HepG2 (cell line): ENCODE results near the gene RTBDN. TPM values are rescaled to one million over a fixed set of nuclear protein-coding genes. Genes with fewer than 3 reads are reported as not detected.

Experiments used
- ATF7 ChIP-seq, 2 experiments: fragments of 450-650 bp in 1 of 2; sonication (generic) in 1 of 2; formaldehyde crosslinking in 1 of 2; IDR thresholded peaks; 2 replicates each; pipeline versions ENCODE4 v1.4.0 to v1.6.1; 2016 to 2020; ENCODE audit warnings: antibody characterized with exemption in 1 of 2, mild to moderate bottlenecking in 1 of 2, missing genetic modification reagents in 1 of 2
- CEBPB ChIP-seq: IDR thresholded peaks from 2 replicates; pipeline ENCODE4 v1.6.1; 2011; ENCODE audit warnings: low read depth, low read length, improper control_type of control experiment, borderline replicate concordance
- E2F2 ChIP-seq: sonication (generic); formaldehyde crosslinking; IDR thresholded peaks from 2 replicates; pipeline ENCODE4 v1.4.0; 2020; ENCODE audit warnings: missing genetic modification reagents, borderline replicate concordance
- HMG20B ChIP-seq: conservative IDR thresholded peaks from 2 replicates; pipeline ENCODE4 v1.6.1; 2016; ENCODE audit warnings: missing genetic modification reagents, missing compliant biosample characterization
- HOXA7 ChIP-seq: sonication (generic); formaldehyde crosslinking; IDR thresholded peaks from 2 replicates; pipeline ENCODE4 v1.8.1; 2022; ENCODE audit warnings: mild to moderate bottlenecking, missing genetic modification reagents, moderate library complexity
- IKZF4 ChIP-seq: sonication (generic); formaldehyde crosslinking; IDR thresholded peaks from 2 replicates; pipeline ENCODE4 v1.5.1; 2020; ENCODE audit warnings: borderline replicate concordance, mild to moderate bottlenecking, low read depth, missing genetic modification reagents; ENCODE audit errors: not compliant biosample characterization
- ISL2 ChIP-seq: sonication (generic); formaldehyde crosslinking; IDR thresholded peaks from 2 replicates; pipeline ENCODE4 v1.5.0; 2020; ENCODE audit warnings: missing genetic modification reagents
- JUNB ChIP-seq: sonication (generic); formaldehyde crosslinking; IDR thresholded peaks from 2 replicates; pipeline ENCODE4 v1.8.0; 2022; ENCODE audit warnings: missing genetic modification reagents, mild to moderate bottlenecking, borderline replicate concordance
- KDM3A ChIP-seq: IDR thresholded peaks from 2 replicates; pipeline ENCODE4 v1.6.1; 2018; ENCODE audit warnings: low read depth, missing compliant biosample characterization
- MEIS2 ChIP-seq: sonication (generic); formaldehyde crosslinking; IDR thresholded peaks from 2 replicates; pipeline ENCODE4 v1.9.0; 2021; ENCODE audit warnings: mild to moderate bottlenecking, missing genetic modification reagents
- NFKB2 ChIP-seq: sonication (generic); formaldehyde crosslinking; IDR thresholded peaks from 2 replicates; pipeline ENCODE4 v1.4.0; 2020; ENCODE audit warnings: missing genetic modification reagents, borderline replicate concordance
- NR2F1 ChIP-seq, 2 experiments: fragments of 450-650 bp in 1 of 2; formaldehyde crosslinking in 1 of 2; IDR thresholded peaks; 2 replicates each; pipeline versions ENCODE4 v1.5.0 to v1.6.1; 2016 to 2020; ENCODE audit warnings: mild to moderate bottlenecking in 1 of 2, missing compliant biosample characterization in 1 of 2, missing genetic modification reagents in 1 of 2, moderate library complexity in 1 of 2
- SP1 ChIP-seq, 2 experiments: fragments of 450-650 bp in 1 of 2; sonication (generic) in 1 of 2; formaldehyde crosslinking in 1 of 2; IDR thresholded peaks; 2 replicates each; pipeline versions ENCODE4 v1.4.0 to v1.6.1; 2016 to 2020; ENCODE audit warnings: missing genetic modification reagents in 1 of 2
- ZMYM4 ChIP-seq: sonication (generic); formaldehyde crosslinking; IDR thresholded peaks from 2 replicates; pipeline ENCODE4 v1.8.1; 2023; ENCODE audit warnings: mild to moderate bottlenecking, missing genetic modification reagents
- ZNF17 ChIP-seq: sonication (generic); formaldehyde crosslinking; IDR thresholded peaks from 2 replicates; pipeline ENCODE4 v1.5.0; 2020; ENCODE audit warnings: mild to moderate bottlenecking, missing genetic modification reagents
- ZNF24 ChIP-seq: fragments of 450-650 bp; IDR thresholded peaks from 2 replicates; pipeline ENCODE4 v1.6.1; 2017; ENCODE audit warnings: antibody characterized with exemption, mild to moderate bottlenecking
- ZNF280D ChIP-seq: sonication (generic); formaldehyde crosslinking; IDR thresholded peaks from 2 replicates; pipeline ENCODE4 v1.5.1; 2020; ENCODE audit warnings: mild to moderate bottlenecking, missing genetic modification reagents
- ZNF619 ChIP-seq: sonication (generic); formaldehyde crosslinking; IDR thresholded peaks from 2 replicates; pipeline ENCODE4 v1.4.0; 2020; ENCODE audit warnings: mild to moderate bottlenecking, missing genetic modification reagents
- ZNF629 ChIP-seq: sonication (generic); formaldehyde crosslinking; conservative IDR thresholded peaks from 2 replicates; pipeline ENCODE4 v1.5.0; 2020; ENCODE audit warnings: missing genetic modification reagents
- polyA plus RNA-seq, 8 experiments: library from polyadenylated mRNA; depleted of rRNA in 3 of 8; stranded (reverse) in 7 of 8; unstranded in 1 of 8; fragments of >200 nt; fragmentation: Illumina TruSeq in 4 of 8; extraction: Trizol in 4 of 8; gene quantifications; 2 replicates each; pipeline versions ENCODE4 v1.2.1 to v1.2.3, GENCODE V29; 2011 to 2016; ENCODE audit warnings: low read depth in 4 of 8, missing spikeins in 1 of 8, mixed read lengths in 1 of 8; ENCODE audit not compliant: insufficient read depth in 1 of 8
- total RNA-seq, 5 experiments: library from RNA; depleted of rRNA; stranded (reverse); fragments of >200 nt; fragmentation: Illumina TruSeq; extraction: Trizol; gene quantifications; 2 replicates each; pipeline ENCODE4 v1.2.3, GENCODE V29; 2016; ENCODE audit warnings: low read depth in 1 of 5
- TF ChIP-seq, protein P1 (sequence below): sonication (generic); formaldehyde crosslinking; IDR thresholded peaks from 2 replicates; pipeline ENCODE4 v1.5.0; 2020; ENCODE audit warnings: missing genetic modification reagents
- TF ChIP-seq, protein P2 (sequence below): sonication (generic); formaldehyde crosslinking; IDR thresholded peaks from 2 replicates; pipeline ENCODE4 v1.8.1; 2023; ENCODE audit warnings: mild to moderate bottlenecking, moderate library complexity, missing genetic modification reagents

The RTBDN gene
- total and polyA plus RNA-seq, 2 of the 13 experiments (the other 11 are each of a cell fraction or from before 2014, with no cell fraction given), result 0.27 to 0.48 TPM

GRCh38 chr19:12792051-12792852 lies 42.1 kb downstream of the RTBDN start (continued):
- TF ChIP-seq E2F2 (CRISPR knock-in tag), result no peak
- no peak for TF ChIP-seq ZNF17 (CRISPR knock-in tag)
- TF ChIP-seq SP1 (IDR thresholded peaks at IDR 0.05), result no peak
- no peak for TF ChIP-seq SP1 (CRISPR knock-in tag; IDR thresholded peaks at IDR 0.05)
- no peak for TF ChIP-seq ATF7 (IDR thresholded peaks at IDR 0.05)
- no peak for TF ChIP-seq ATF7 (CRISPR knock-in tag; IDR thresholded peaks at IDR 0.05)
- no peak for TF ChIP-seq JUNB (CRISPR knock-in tag)
- TF ChIP-seq, protein P1, sequence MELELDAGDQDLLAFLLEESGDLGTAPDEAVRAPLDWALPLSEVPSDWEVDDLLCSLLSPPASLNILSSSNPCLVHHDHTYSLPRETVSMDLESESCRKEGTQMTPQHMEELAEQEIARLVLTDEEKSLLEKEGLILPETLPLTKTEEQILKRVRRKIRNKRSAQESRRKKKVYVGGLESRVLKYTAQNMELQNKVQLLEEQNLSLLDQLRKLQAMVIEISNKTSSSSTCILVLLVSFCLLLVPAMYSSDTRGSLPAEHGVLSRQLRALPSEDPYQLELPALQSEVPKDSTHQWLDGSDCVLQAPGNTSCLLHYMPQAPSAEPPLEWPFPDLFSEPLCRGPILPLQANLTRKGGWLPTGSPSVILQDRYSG (CRISPR knock-in tag), result no peak
- no peak for TF ChIP-seq HMG20B
- TF ChIP-seq ZNF629 (CRISPR knock-in tag), result no peak
- TF ChIP-seq, protein P2, sequence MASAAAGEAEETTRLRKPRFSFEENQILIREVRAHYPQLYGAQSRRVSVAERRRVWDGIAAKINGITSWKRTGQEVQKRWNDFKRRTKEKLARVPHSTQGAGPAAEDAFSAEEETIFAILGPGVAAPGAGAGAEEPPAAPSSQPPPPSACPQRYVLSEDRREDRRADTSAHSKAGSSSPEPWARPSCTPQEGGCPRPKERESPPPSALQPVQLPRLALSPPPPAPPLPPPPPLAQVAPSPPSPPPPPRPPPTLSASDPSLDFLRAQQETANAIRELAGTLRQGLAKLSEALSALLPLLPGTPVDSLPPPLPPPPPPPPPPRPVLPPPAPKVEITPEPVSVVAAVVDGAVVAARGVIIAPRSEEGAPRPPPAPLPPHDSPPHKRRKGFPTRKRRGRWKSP (CRISPR knock-in tag), result peak; percentile 71; the same call in 1 of the 2 replicates
- TF ChIP-seq HOXA7 (CRISPR knock-in tag), result no peak
- TF ChIP-seq ZNF24, result no peak
- no peak for TF ChIP-seq ZNF280D (CRISPR knock-in tag)
- peak in 1 of 2 experiments; percentile 82; a peak in 3 of 4 replicates for TF ChIP-seq NR2F1 (CRISPR knock-in tag; IDR thresholded peaks at IDR 0.05)
- TF ChIP-seq ISL2 (CRISPR knock-in tag), result peak; percentile 36; the same call in 1 of the 2 replicates
- TF ChIP-seq ZMYM4 (CRISPR knock-in tag), result peak; percentile 46; the same call in 1 of the 2 replicates
- no peak for TF ChIP-seq ZNF619 (CRISPR knock-in tag)
- TF ChIP-seq CEBPB, result no peak
- peak; percentile 58; the same call in 1 of the 2 replicates for TF ChIP-seq KDM3A (CRISPR knock-in tag)
- no peak for TF ChIP-seq IKZF4 (CRISPR knock-in tag)
- peak; percentile 32; the same call in 1 of the 2 replicates for TF ChIP-seq NFKB2 (CRISPR knock-in tag)
- peak; percentile 68 for TF ChIP-seq MEIS2
